HUES64 (cell line): ENCODE results near the gene ZNF142.

Experiments
- H3K27ac ChIP-seq: 2 replicates; pipeline ENCODE4 v1.7.0; 2013; ENCODE audit warnings: low read depth, low read length, inconsistent platforms
- H3K27me3 ChIP-seq: 2 replicates; pipeline ENCODE4 v1.6.1; 2013; ENCODE audit warnings: mild to moderate bottlenecking, low read length; ENCODE audit not compliant: insufficient read depth
- H3K36me3 ChIP-seq: 2 replicates; pipeline ENCODE4 v1.6.1; 2013; ENCODE audit warnings: mild to moderate bottlenecking, low read length; ENCODE audit not compliant: insufficient read depth
- H3K4me1 ChIP-seq: 2 replicates; pipeline ENCODE4 v1.6.1; 2013; ENCODE audit warnings: mild to moderate bottlenecking, low read length, moderate library complexity; ENCODE audit not compliant: insufficient read depth
- H3K4me3 ChIP-seq: 2 replicates; pipeline ENCODE4 v1.5.1; 2013; ENCODE audit warnings: mild to moderate bottlenecking, low read length, moderate library complexity
- H3K9ac ChIP-seq: 2 replicates; pipeline ENCODE4 v1.6.1; 2013; ENCODE audit warnings: mild to moderate bottlenecking, low read depth, low read length
- H3K9me3 ChIP-seq: 2 replicates; pipeline ENCODE4 v1.6.1; 2013; ENCODE audit warnings: low read depth, low read length; ENCODE audit not compliant: insufficient read depth
- WGBS: fragments of 150-250, 120-280 bp; methylation state at CpG from one replicate; pipeline ENCODE4 v1.1.7; 2013; ENCODE audit warnings: missing lambda C conversion rate; 5-methylcytosine and 5-hydroxymethylcytosine counted together

The ZNF142 gene

GRCh38 chr2:218648088-218648786 lies 11.2 kb downstream of the ZNF142 start:
- H3K9me3 ChIP-seq: no peaks in the 10 kb centered on the region
- no peaks in the 10 kb centered on the region for H3K27me3 ChIP-seq
- H3K36me3 ChIP-seq: peaks cover 96% of the 10 kb centered on the region
- H3K4me1 ChIP-seq: no peaks in the 10 kb centered on the region
- no peak overlapping the region for H3K27ac ChIP-seq
- no peak overlapping the region for H3K9ac ChIP-seq
- H3K4me3 ChIP-seq: no peak overlapping the region
- 87% methylated on average over 9 of the region's 9 CpGs for WGBS

DNA sequence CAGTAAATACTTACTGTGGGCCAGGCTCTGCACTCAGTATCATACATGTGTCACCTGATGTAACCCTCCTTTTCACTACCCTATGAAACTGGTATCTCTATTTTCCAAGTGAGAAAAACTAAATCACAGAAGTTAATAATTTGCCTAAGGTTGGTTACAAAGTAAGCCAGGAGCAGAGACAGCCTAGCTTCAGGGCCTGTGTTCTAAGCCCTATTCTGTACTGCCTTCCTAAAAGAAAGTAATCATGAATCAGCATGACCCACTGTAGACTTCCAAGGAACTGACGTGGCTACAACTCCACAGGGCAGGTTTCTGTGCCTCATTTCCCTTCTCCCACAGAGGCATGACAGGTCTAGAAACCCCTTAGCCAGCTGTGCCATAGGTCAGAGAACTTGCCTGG lies 14.3 kb downstream of the ZNF142 start:
- H3K4me1 ChIP-seq: no peaks in the 10 kb centered on the region
- H3K27ac ChIP-seq: no peak overlapping the region
- no peaks in the 10 kb centered on the region for H3K27me3 ChIP-seq
- H3K4me3 ChIP-seq: no peak overlapping the region
- no peaks in the 10 kb centered on the region for H3K9me3 ChIP-seq
- 94% methylated on average over 1 of the region's 1 CpG for WGBS
- no peak overlapping the region for H3K9ac ChIP-seq
- peaks cover 92% of the 10 kb centered on the region for H3K36me3 ChIP-seq

DNA sequence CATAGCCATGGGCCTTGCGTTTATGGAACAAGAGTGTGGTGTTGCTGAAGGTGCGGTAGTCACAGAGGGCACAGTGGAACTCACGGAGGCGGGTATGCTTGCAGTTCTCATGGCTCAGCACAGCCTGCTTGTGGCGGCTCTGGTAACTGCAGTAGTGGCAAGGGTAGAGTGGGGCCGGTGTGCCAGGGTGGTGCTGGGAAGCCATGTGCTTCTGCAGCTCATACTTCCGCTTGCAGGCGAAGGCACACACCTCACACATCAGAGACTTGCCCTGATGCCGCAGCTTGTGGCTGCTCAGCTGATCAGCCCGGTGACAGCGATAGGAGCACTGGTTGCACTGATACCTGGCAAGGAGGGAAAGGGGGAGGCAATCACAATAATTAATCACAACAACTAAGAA lies 14.7 kb downstream of the ZNF142 start:
- H3K36me3 ChIP-seq: peaks cover 91% of the 10 kb centered on the region
- no peaks in the 10 kb centered on the region for H3K9me3 ChIP-seq
- no peak overlapping the region for H3K27ac ChIP-seq
- 93% methylated on average over 11 of the region's 11 CpGs for WGBS
- no peak overlapping the region for H3K4me3 ChIP-seq
- H3K4me1 ChIP-seq: no peaks in the 10 kb centered on the region
- H3K9ac ChIP-seq: no peak overlapping the region
- H3K27me3 ChIP-seq: no peaks in the 10 kb centered on the region

DNA sequence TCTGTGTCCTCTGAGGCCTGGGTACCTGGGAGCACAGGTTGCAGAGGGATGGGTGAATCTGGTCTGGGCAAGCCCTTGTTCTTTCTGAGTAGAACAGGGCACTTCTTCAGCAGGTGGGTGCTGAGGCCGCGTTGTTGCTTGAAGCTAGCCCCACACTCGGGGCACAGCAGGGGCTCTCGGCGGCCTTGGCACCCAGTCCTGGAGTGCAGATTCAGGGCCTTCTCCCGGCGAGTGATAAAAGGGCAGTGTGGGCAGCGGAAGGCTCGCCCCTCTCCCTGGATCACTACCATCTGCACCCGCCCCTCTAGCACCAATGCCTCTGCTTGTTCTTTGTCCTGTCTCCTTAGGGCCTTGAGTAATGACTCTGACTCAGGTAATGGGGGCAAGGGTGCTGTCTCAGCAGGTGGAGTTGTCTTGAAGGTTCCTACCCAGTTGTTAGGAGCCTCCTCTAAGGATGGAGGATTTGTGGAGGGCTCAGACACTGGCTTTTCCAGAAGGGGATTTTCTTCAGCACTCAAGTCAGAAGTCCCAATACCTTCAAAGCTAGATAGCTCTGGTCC lies 15.6 kb downstream of the ZNF142 start:
- no peak overlapping the region for H3K27ac ChIP-seq
- 95% methylated on average over 10 of the region's 10 CpGs for WGBS

GRCh38 chr2:218642786-218643185 lies 16.6 kb downstream of the ZNF142 start:
- 95% methylated on average over 17 of the region's 17 CpGs for WGBS

More for the DNA sequence above, 15.6 kb downstream of the ZNF142 start:
- no peaks in the 10 kb centered on the region for H3K9me3 ChIP-seq
- peaks cover 90% of the 10 kb centered on the region for H3K36me3 ChIP-seq
- H3K27me3 ChIP-seq: no peaks in the 10 kb centered on the region
- no peak overlapping the region for H3K4me3 ChIP-seq
- no peaks in the 10 kb centered on the region for H3K4me1 ChIP-seq
- H3K9ac ChIP-seq: no peak overlapping the region

DNA sequence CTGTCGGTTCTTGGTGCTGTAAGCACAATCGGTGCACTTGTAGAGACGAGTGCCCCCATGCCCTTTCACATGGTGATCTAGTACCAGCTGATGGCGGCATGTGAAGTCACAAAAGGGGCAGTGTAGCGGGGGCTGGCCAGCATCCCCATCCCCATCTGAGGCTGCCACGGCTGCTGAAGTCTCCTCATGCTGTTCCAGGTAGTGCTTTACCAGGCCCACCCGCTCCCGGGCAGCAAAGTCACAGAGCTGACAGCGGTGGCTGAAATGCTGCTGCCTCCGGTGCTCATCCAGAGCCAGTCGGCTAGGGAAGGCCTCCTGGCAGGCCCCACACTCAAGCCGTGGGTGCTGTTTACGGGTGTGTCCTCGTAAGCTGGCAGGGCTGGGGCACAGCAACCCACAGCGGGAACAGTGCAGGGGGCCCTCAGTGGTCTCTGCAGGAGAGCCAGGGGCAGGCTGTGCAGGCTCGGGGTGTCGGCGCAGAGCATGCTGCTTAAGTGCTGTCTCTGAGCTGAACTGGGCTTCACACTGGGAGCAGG lies 17.2 kb downstream of the ZNF142 start:
- Histone ChIP-seq H3K9me3 (no peaks in the 10 kb centered on the region), H3K9ac (no peak overlapping the region), H3K36me3 (peaks cover 90% of the 10 kb centered on the region), H3K4me3 (no peak overlapping the region), H3K27ac (no peak overlapping the region), H3K4me1 (no peaks in the 10 kb centered on the region), H3K27me3 (no peaks in the 10 kb centered on the region)
- 97% methylated on average over 18 of the region's 18 CpGs for WGBS

More at GRCh38 chr2:218642786-218643185, 16.6 kb downstream of the ZNF142 start:
- Histone ChIP-seq H3K4me1 (no peaks in the 10 kb centered on the region), H3K27ac (no peak overlapping the region), H3K9me3 (no peaks in the 10 kb centered on the region), H3K27me3 (no peaks in the 10 kb centered on the region), H3K4me3 (no peak overlapping the region), H3K36me3 (peaks cover 90% of the 10 kb centered on the region), H3K9ac (no peak overlapping the region)

DNA sequence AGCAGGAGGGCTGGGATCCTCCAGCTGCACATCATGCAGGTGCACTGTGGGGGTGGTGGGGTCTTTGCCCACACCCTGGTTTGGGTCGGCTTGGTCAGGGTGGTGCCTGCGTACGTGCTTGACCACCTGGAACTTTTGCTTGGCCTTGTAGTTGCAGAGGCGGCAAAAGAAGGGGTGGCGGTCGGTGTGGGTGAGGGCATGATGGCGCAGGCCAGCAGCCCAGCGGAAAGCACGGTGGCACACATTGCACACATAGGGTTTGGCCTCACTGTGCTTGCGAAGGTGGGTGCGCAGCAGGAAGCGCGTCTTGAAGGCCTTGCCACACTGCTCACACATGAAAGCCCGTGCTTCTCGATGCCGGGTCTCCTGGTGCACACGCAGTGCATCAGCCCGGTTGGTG lies 21.1 kb downstream of the ZNF142 start:
- Histone ChIP-seq H3K4me3 (no peak overlapping the region), H3K9ac (no peak overlapping the region), H3K36me3 (peaks cover 90% of the 10 kb centered on the region), H3K27ac (no peak overlapping the region), H3K4me1 (no peaks in the 10 kb centered on the region), H3K27me3 (no peaks in the 10 kb centered on the region), H3K9me3 (no peaks in the 10 kb centered on the region)
- WGBS: 97% methylated on average over 18 of the region's 18 CpGs

GRCh38 chr2:218635719-218636118 lies 23.7 kb downstream of the ZNF142 start:
- Histone ChIP-seq H3K4me3 (no peak overlapping the region), H3K9me3 (no peaks in the 10 kb centered on the region), H3K27me3 (no peaks in the 10 kb centered on the region), H3K4me1 (no peaks in the 10 kb centered on the region), H3K9ac (no peak overlapping the region), H3K36me3 (peaks cover 68% of the 10 kb centered on the region), H3K27ac (no peak overlapping the region)
- WGBS: 91% methylated on average over 5 of the region's 5 CpGs

GRCh38 chr2:218631837-218632236 lies 27.6 kb downstream of the ZNF142 start:
- Histone ChIP-seq H3K27me3 (no peaks in the 10 kb centered on the region), H3K9ac (no peak overlapping the region), H3K4me1 (no peaks in the 10 kb centered on the region), H3K9me3 (no peaks in the 10 kb centered on the region), H3K36me3 (peaks cover 32% of the 10 kb centered on the region), H3K4me3 (no peak overlapping the region), H3K27ac (no peak overlapping the region)
- WGBS: 85% methylated on average over 3 of the region's 4 CpGs

GRCh38 chr2:218627939-218628338 lies 31.5 kb downstream of the ZNF142 start:
- Histone ChIP-seq H3K9me3 (no peaks in the 10 kb centered on the region), H3K27me3 (no peaks in the 10 kb centered on the region), H3K4me1 (no peaks in the 10 kb centered on the region), H3K27ac (no peak overlapping the region), H3K4me3 (no peak overlapping the region), H3K9ac (no peak overlapping the region), H3K36me3 (no peaks in the 10 kb centered on the region)
- WGBS: 95% methylated on average over 4 of the region's 4 CpGs

- WGBS: 90% methylated on average over 4 of the region's 4 CpGs
- Histone ChIP-seq H3K27me3 (no peaks in the 10 kb centered on the region), H3K9ac (no peak overlapping the region), H3K4me1 (no peaks in the 10 kb centered on the region), H3K9me3 (no peaks in the 10 kb centered on the region), H3K36me3 (no peaks in the 10 kb centered on the region), H3K4me3 (no peak overlapping the region), H3K27ac (no peak overlapping the region)
Observed at GRCh38 chr2:218626369-218626768, 33.1 kb downstream of the ZNF142 start.
